Adrenal gland (tissue), 12 donors: Measurements from ENCODE around the gene PLA2G2E. TPM values are rescaled to one million over a fixed set of nuclear protein-coding genes. Genes with fewer than 3 reads are reported as not detected.
A peak's percentile ranks its signal among the peaks of the same experiment; 100 is the strongest.

ENCODE experiments used
- DNase-seq, 7 donors: peaks; one replicate each; pipeline ENCODE4 v3.0.0-alpha.2; 2019 to 2020
- H3K27ac ChIP-seq, 5 donors: fragments of 200-600 bp; sonication (generic) in 4 of 5; 1 replicate in 3 of 5; 2 replicates in 2 of 5; pipeline versions ENCODE4 v1.5.1 to v1.8.0; 2016 to 2020; ENCODE audit warnings: mild to moderate bottlenecking in 1 of 5
- H3K27me3 ChIP-seq: fragments of 200-600 bp; 2 replicates; pipeline ENCODE4 v1.8.0; 2021
- H3K36me3 ChIP-seq, 2 donors: fragments of 200-600 bp; replicated peaks in 1 of 2; 1 replicate in 1 of 2; 2 replicates in 1 of 2; pipeline versions ENCODE4 v1.5.1 to v1.8.0; 2018 to 2022
- H3K4me1 ChIP-seq, 2 donors: fragments of 200-600 bp; replicated peaks in 1 of 2; 1 replicate in 1 of 2; 2 replicates in 1 of 2; pipeline versions ENCODE4 v1.5.1 to v1.8.0; 2018 to 2021
- H3K4me3 ChIP-seq, 4 donors: fragments of 200-600 bp; sonication (generic) in 3 of 4; one replicate each; pipeline ENCODE4 v1.5.1; 2016 to 2018
- H3K9me3 ChIP-seq, 3 donors: fragments of 200-600 bp; sonication (generic) in 1 of 3; replicated peaks in 1 of 3; 1 replicate in 2 of 3; 2 replicates in 1 of 3; pipeline versions ENCODE4 v1.5.1 to v1.8.0; 2016 to 2021
- CTCF ChIP-seq, 6 experiments: fragments of 450-650 bp in 4 of 6; fragments of 200-600 bp in 2 of 6; sonication (generic) in 1 of 6; IDR thresholded peaks; 1 replicate in 5 of 6; 2 replicates in 1 of 6; pipeline versions ENCODE4 v1.5.1 to v1.8.0; 2016 to 2021; ENCODE audit warnings: antibody characterized with exemption in 6 of 6, mild to moderate bottlenecking in 2 of 6, moderate library complexity in 1 of 6
- POLR2A ChIP-seq, 2 donors: fragments of 450-650 bp; IDR thresholded peaks; one replicate each; pipeline ENCODE4 v1.6.1; 2017; ENCODE audit warnings: antibody characterized with exemption in 2 of 2, mild to moderate bottlenecking in 2 of 2, moderate library complexity in 1 of 2
- WGBS, 4 donors: extraction: QIAGEN DNeasy Blood & Tissue Kit in 2 of 4; methylation state at CpG; one replicate each; pipeline versions ENCODE4 v1.1.5 to v1.1.7; 2013 to 2017; 5-methylcytosine and 5-hydroxymethylcytosine counted together
- intact Hi-C, 2 donors: fragments of 100-400 bp; cut with DNase I; formaldehyde crosslinking; loops; one replicate each; pipeline versions ENCODE4 v1.14.1 to v1.15.0; 2022 to 2023
- polyA plus RNA-seq, 3 donors: library from polyadenylated mRNA; stranded (reverse); fragments of 200-250 nt in 2 of 3; fragments of 350-450 nt in 1 of 3; fragmentation: Illumina TruSeq in 1 of 3; extraction: RNeasy Lipid Tissue Mini Kit (QIAGEN cat#74804) in 1 of 3; gene quantifications; one replicate each; pipeline ENCODE4 v1.2.3, GENCODE V29; 2013 to 2014
- total RNA-seq, 9 donors: library from RNA; depleted of rRNA in 4 of 9; stranded (reverse); fragments of >200 nt in 4 of 9; fragments of 120-200 nt in 1 of 9; fragmentation: NEBNext Ultra II Directional in 1 of 9; extraction: Animal tissue kit (Norgen Biotek cat#: 25700) in 1 of 9; gene quantifications; one replicate each; pipeline versions ENCODE4 v1.1.0 to v1.2.4, GENCODE V29; 2013 to 2023
- donor health status: healthy with polysubstance abuse.
- donor health status: Bipolar disorder and iron deficiency.
- donor health status: DM: yes; HTN: yes; CAD: no.
- donor health status: DM: no; HTN: no; CAD: no.
- donor health status: DM: no; HTN: no; CAD: no.
- donor health status: DM: yes; HTN: yes; CAD: no.

Gene PLA2G2E
- total and polyA plus RNA-seq, 12 donors: not detected

- Histone ChIP-seq H3K9me3 (no peaks in the 10 kb centered on the region), H3K4me3 (no peak overlapping the region), H3K36me3 (no peaks in the 10 kb centered on the region), H3K27ac (no peak overlapping the region), H3K27me3 (no peaks in the 10 kb centered on the region), H3K4me1 (no peaks in the 10 kb centered on the region)
- intact Hi-C loops: no loop called here
- DNase-seq: no peak
- WGBS, 4 donors: 73 to 80% (median 76%) methylated on average over 11 of the region's 11 CpGs
- no peak for TF ChIP-seq CTCF (IDR thresholded peaks at IDR 0.05)
Measured at GRCh38 chr1:19955534-19956170, 32.2 kb upstream of the PLA2G2E start.

- no peaks in the 10 kb centered on the region for H3K4me1 ChIP-seq
- TF ChIP-seq CTCF (IDR thresholded peaks at IDR 0.05): no peak
- TF ChIP-seq POLR2A (IDR thresholded peaks at IDR 0.05): no peak
- H3K27me3 ChIP-seq: no peaks in the 10 kb centered on the region
- no peaks in the 10 kb centered on the region for H3K9me3 ChIP-seq
- WGBS, 4 donors: 86 to 100% (median 88%) methylated on average over 2 of the region's 2 CpGs
- H3K36me3 ChIP-seq: no peaks in the 10 kb centered on the region
- DNase-seq: no peak
- H3K27ac ChIP-seq: no peak overlapping the region
- intact Hi-C loops: no loop called here
- no peak overlapping the region for H3K4me3 ChIP-seq
Measured at GRCh38 chr1:19954059-19954458, 30.6 kb upstream of the PLA2G2E start.

- H3K4me1 ChIP-seq: peaks cover 0 to 10% of the 10 kb centered on the region in 2 donors
- no peaks in the 10 kb centered on the region for H3K9me3 ChIP-seq
- no peak overlapping the region for H3K27ac ChIP-seq
- peak in 5 of 7 donors; percentile 26 to 76 (median 32) for DNase-seq
- WGBS, 4 donors: 11 to 64% (median 39%) methylated on average over 2 of the region's 2 CpGs
- no peaks in the 10 kb centered on the region for H3K36me3 ChIP-seq
- no peak overlapping the region for H3K4me3 ChIP-seq
- TF ChIP-seq CTCF (IDR thresholded peaks at IDR 0.05): no peak
- TF ChIP-seq POLR2A (IDR thresholded peaks at IDR 0.05): no peak
- H3K27me3 ChIP-seq: no peaks in the 10 kb centered on the region
- intact Hi-C loops: no loop called here
Measured at GRCh38 chr1:19949016-19949415, 25.6 kb upstream of the PLA2G2E start.

GRCh38 chr1:19946971-19947370 is 23.6 kb upstream of the PLA2G2E start:
- Histone ChIP-seq H3K27me3 (no peaks in the 10 kb centered on the region), H3K27ac (no peak overlapping the region), H3K9me3 (no peaks in the 10 kb centered on the region), H3K4me3 (no peak overlapping the region), H3K4me1 (peaks cover 0 to 10% of the 10 kb centered on the region in 2 donors), H3K36me3 (no peaks in the 10 kb centered on the region)
- no peak for TF ChIP-seq CTCF (IDR thresholded peaks at IDR 0.05)
- TF ChIP-seq POLR2A (IDR thresholded peaks at IDR 0.05): no peak
- no peak for DNase-seq
- intact Hi-C loops: no loop called here
- WGBS, 4 donors: 55 to 69% (median 63%) methylated on average over 3 of the region's 3 CpGs
